H9 (cell line): Measurements from ENCODE around the gene SLC44A1. TPM values are rescaled to one million over a fixed set of nuclear protein-coding genes. Genes with fewer than 3 reads are reported as not detected.

ENCODE experiments used
- DNase-seq: peaks from one replicate; pipeline ENCODE4 v3.0.0-alpha.2; 2017
- H2AFZ ChIP-seq: one replicate; pipeline ENCODE4 v1.6.1; 2013; ENCODE audit warnings: mild to moderate bottlenecking, low read length, control low read depth, moderate library complexity
- H2AK5ac ChIP-seq: 2 replicates; pipeline ENCODE4 v1.6.1; 2013; ENCODE audit warnings: low read length, control low read depth, mixed read lengths; ENCODE audit not compliant: insufficient read length
- H2BK120ac ChIP-seq: one replicate; pipeline ENCODE4 v1.6.1; 2013; ENCODE audit warnings: low read depth, mild to moderate bottlenecking, low read length, control low read depth, inconsistent platforms; ENCODE audit not compliant: poor library complexity, severe bottlenecking
- H2BK12ac ChIP-seq: 2 replicates; pipeline ENCODE4 v1.6.1; 2013; ENCODE audit warnings: low read length, control low read depth, mixed read lengths, low read depth; ENCODE audit not compliant: insufficient read length
- H2BK15ac ChIP-seq: 2 replicates; pipeline ENCODE4 v1.6.1; 2013; ENCODE audit warnings: low read depth, low read length, control low read depth
- H2BK20ac ChIP-seq: one replicate; pipeline ENCODE4 v1.6.1; 2013; ENCODE audit warnings: low read depth, mild to moderate bottlenecking, low read length, control low read depth, inconsistent platforms; ENCODE audit not compliant: poor library complexity, severe bottlenecking
- H2BK5ac ChIP-seq: 2 replicates; pipeline ENCODE4 v1.6.1; 2013; ENCODE audit warnings: low read length, control low read depth, mixed read lengths; ENCODE audit not compliant: insufficient read length
- H3K14ac ChIP-seq: 2 replicates; pipeline ENCODE4 v1.6.1; 2013; ENCODE audit warnings: low read length, control low read depth; ENCODE audit not compliant: insufficient read depth
- H3K18ac ChIP-seq: 2 replicates; pipeline ENCODE4 v1.6.1; 2013; ENCODE audit warnings: low read depth, mild to moderate bottlenecking, mixed read lengths, low read length, control low read depth; ENCODE audit not compliant: insufficient read length
- H3K23ac ChIP-seq: 2 replicates; pipeline ENCODE4 v1.6.1; 2013; ENCODE audit warnings: low read length, control low read depth, mixed read lengths, low read depth; ENCODE audit not compliant: insufficient read length
- H3K23me2 ChIP-seq: 2 replicates; pipeline ENCODE4 v1.6.1; 2013; ENCODE audit warnings: low read depth, mild to moderate bottlenecking, mixed read lengths, low read length, control low read depth; ENCODE audit not compliant: insufficient read length, poor library complexity, severe bottlenecking
- H3K27ac ChIP-seq: 2 replicates; pipeline ENCODE4 v1.5.1; 2013; ENCODE audit warnings: low read length, control low read depth, mixed read lengths, low read depth; ENCODE audit not compliant: insufficient read length
- H3K27me3 ChIP-seq: 2 replicates; pipeline ENCODE4 v1.6.1; 2013; ENCODE audit warnings: low read length, control low read depth, inconsistent platforms; ENCODE audit not compliant: insufficient read depth
- H3K4ac ChIP-seq: 2 replicates; pipeline ENCODE4 v1.6.1; 2013; ENCODE audit warnings: low read depth, mild to moderate bottlenecking, control low read depth, inconsistent platforms, low read length, moderate library complexity
- H3K4me1 ChIP-seq: 2 replicates; pipeline ENCODE4 v1.6.1; 2013; ENCODE audit warnings: low read length, control low read depth, inconsistent platforms; ENCODE audit not compliant: insufficient read depth
- H3K4me2 ChIP-seq: 2 replicates; pipeline ENCODE4 v1.6.1; 2013; ENCODE audit warnings: low read length, control low read depth, mixed read lengths; ENCODE audit not compliant: insufficient read length, insufficient read depth
- H3K56ac ChIP-seq: 2 replicates; pipeline ENCODE4 v1.6.1; 2013; ENCODE audit warnings: low read depth, mild to moderate bottlenecking, mixed read lengths, low read length, control low read depth; ENCODE audit not compliant: insufficient read length
- H3K79me1 ChIP-seq: 2 replicates; pipeline ENCODE4 v1.6.1; 2013; ENCODE audit warnings: low read depth, mild to moderate bottlenecking, moderate library complexity, low read length, control low read depth, inconsistent platforms; ENCODE audit not compliant: insufficient read depth, poor library complexity, severe bottlenecking
- H3K79me2 ChIP-seq: 2 replicates; pipeline ENCODE4 v1.6.1; 2013; ENCODE audit warnings: low read length, control low read depth, inconsistent platforms; ENCODE audit not compliant: insufficient read depth
- H3K9ac ChIP-seq: 2 replicates; pipeline ENCODE4 v1.6.1; 2013; ENCODE audit warnings: low read length, control low read depth, mixed read lengths; ENCODE audit not compliant: insufficient read length; ENCODE audit errors: extremely low read depth
- H3K9me3 ChIP-seq: one replicate; pipeline ENCODE4 v1.6.1; 2013; ENCODE audit warnings: low read depth, low read length, inconsistent platforms; ENCODE audit not compliant: control insufficient read depth
- H3T11ph ChIP-seq: one replicate; pipeline ENCODE4 v1.6.1; 2013; ENCODE audit warnings: mild to moderate bottlenecking, low read length, control low read depth, inconsistent platforms
- H4K20me1 ChIP-seq: one replicate; pipeline ENCODE4 v1.6.1; 2013; ENCODE audit not compliant: control insufficient read depth, insufficient read length, insufficient read depth
- H4K5ac ChIP-seq: 2 replicates; pipeline ENCODE4 v1.6.1; 2013; ENCODE audit warnings: low read depth, mild to moderate bottlenecking, mixed read lengths, low read length, control low read depth; ENCODE audit not compliant: insufficient read length
- H4K8ac ChIP-seq: replicated peaks from 2 replicates; pipeline ENCODE4 v1.6.1; 2013; ENCODE audit warnings: low read length, control low read depth, mixed read lengths, low read depth; ENCODE audit not compliant: insufficient read length
- H4K91ac ChIP-seq: 2 replicates; pipeline ENCODE4 v1.6.1; 2013; ENCODE audit warnings: low read depth, mild to moderate bottlenecking, moderate library complexity, mixed read lengths, low read length, control low read depth; ENCODE audit not compliant: insufficient read length
- H3K27ac Mint-ChIP-seq, 3 experiments: 2 replicates in 2 of 3; 3 replicates in 1 of 3; pipeline ENCODE4 v1.8.0; 2020 to 2021; ENCODE audit warnings: mixed read lengths in 3 of 3, mild to moderate bottlenecking in 1 of 3, moderate library complexity in 1 of 3
- H3K27me3 Mint-ChIP-seq: 2 replicates; pipeline ENCODE4 v1.8.0; 2021; ENCODE audit warnings: low read depth, mild to moderate bottlenecking, moderate library complexity, mixed read lengths
- H3K36me3 Mint-ChIP-seq, 3 experiments: 2 replicates in 2 of 3; 3 replicates in 1 of 3; pipeline ENCODE4 v1.8.0; 2020 to 2021; ENCODE audit warnings: low read depth in 3 of 3, mixed read lengths in 3 of 3; ENCODE audit not compliant: insufficient read depth in 1 of 3
- H3K4me1 Mint-ChIP-seq, 2 experiments: 2 replicates each; pipeline ENCODE4 v1.8.0; 2020; ENCODE audit warnings: mixed read lengths in 2 of 2
- H3K4me3 Mint-ChIP-seq, 2 experiments: 2 replicates in 1 of 2; 3 replicates in 1 of 2; pipeline ENCODE4 v1.8.0; 2020 to 2021; ENCODE audit warnings: mild to moderate bottlenecking in 2 of 2, mixed read lengths in 2 of 2, moderate library complexity in 1 of 2
- H3K9me3 Mint-ChIP-seq, 2 experiments: 2 replicates in 1 of 2; 3 replicates in 1 of 2; pipeline ENCODE4 v1.8.0; 2020; ENCODE audit warnings: mild to moderate bottlenecking in 2 of 2, mixed read lengths in 2 of 2, moderate library complexity in 1 of 2
- CTCF ChIP-seq: fragments of 200-600 bp; sonication (generic); conservative IDR thresholded peaks from 3 replicates; pipeline ENCODE4 v1.8.0; 2021; ENCODE audit warnings: antibody characterized with exemption, mild to moderate bottlenecking
- WGBS: extraction: QIAGEN DNeasy Blood & Tissue Kit; methylation state at CpG from one replicate; pipeline ENCODE4 v1.1.7; 2013; ENCODE audit warnings: missing lambda C conversion rate, low lambda C conversion rate, mixed read lengths; ENCODE audit not compliant: insufficient read length; ENCODE audit errors: extremely low coverage; 5-methylcytosine and 5-hydroxymethylcytosine counted together
- total RNA-seq: library from RNA; stranded (reverse); gene quantifications from 2 replicates; pipeline ENCODE4 v1.2.1, GENCODE V29; 2021

The SLC44A1 gene
- total RNA-seq, 1 experiment from 2014 or later, result 60.7 TPM

DNA sequence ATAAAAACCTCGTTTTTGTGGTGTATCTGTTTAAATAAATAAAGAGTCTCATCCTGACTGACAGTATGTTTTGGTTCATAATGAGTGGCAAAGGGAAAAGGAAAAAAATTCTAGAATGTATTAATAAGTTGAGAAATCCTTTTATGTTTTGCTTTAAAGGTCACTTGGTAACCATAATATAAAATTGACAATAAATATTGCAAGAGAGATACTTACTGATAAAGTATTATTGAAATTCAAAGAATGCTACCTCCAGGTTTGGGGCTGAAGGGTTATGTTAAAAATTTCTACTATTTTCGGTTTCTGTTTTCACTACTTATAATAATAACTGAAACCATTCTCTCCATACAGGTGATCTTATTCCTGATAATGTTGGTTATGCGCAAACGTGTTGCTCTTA lies 118.0 kb downstream of the SLC44A1 start:
- H3K23me2 ChIP-seq, result no peaks in the 10 kb centered on the region
- H3K27me3 ChIP-seq, result no peaks in the 10 kb centered on the region
- no peaks in the 10 kb centered on the region for H4K20me1 ChIP-seq
- H3K9ac ChIP-seq, result no peak overlapping the region
- TF ChIP-seq CTCF, result no peak
- no peaks in the 10 kb centered on the region for H3K79me2 ChIP-seq
- Mint-ChIP-seq H3K4me1 (peaks cover 4 to 6% of the 10 kb centered on the region in 2 experiments; a peak in 3 of 4 replicates), H3K4me3 (no peak overlapping the region), H3K9me3 (no peaks in the 10 kb centered on the region), H3K27ac (no peak overlapping the region), H3K36me3 (peaks cover 6 to 51% (median 48%) of the 10 kb centered on the region in 3 experiments; a peak in 5 of 7 replicates), H3K27me3 (no peaks in the 10 kb centered on the region)
- H4K91ac ChIP-seq, result no peak overlapping the region
- no peak overlapping the region for H4K5ac ChIP-seq
- H3K14ac ChIP-seq, result no peak overlapping the region
- no peak overlapping the region for H2BK15ac ChIP-seq
- no peaks in the 10 kb centered on the region for H3K9me3 ChIP-seq
- no peak overlapping the region for H2BK20ac ChIP-seq
- no peak overlapping the region for H2AK5ac ChIP-seq
- no peak overlapping the region for H2BK120ac ChIP-seq
- H3K4me1 ChIP-seq, result 0 out of 2 replicates have a peak, but pooled peaks cover 2% of the 10 kb centered on the region
- no peaks in the 10 kb centered on the region for H3K79me1 ChIP-seq
- H3K56ac ChIP-seq, result no peak overlapping the region
- H2BK12ac ChIP-seq, result no peak overlapping the region
- no peak overlapping the region for H3K18ac ChIP-seq
- WGBS, result no CpG with 5 or more reads among the region's 4 CpGs
- no peak overlapping the region for H3K4me2 ChIP-seq
- no peak overlapping the region for H4K8ac ChIP-seq
- H2BK5ac ChIP-seq, result no peak overlapping the region
- no peak overlapping the region for H3K4ac ChIP-seq
- no peak for DNase-seq
- peak overlapping the region; percentile 95 for H3K23ac ChIP-seq
- no peak overlapping the region for H2AFZ ChIP-seq
- no peak overlapping the region for H3K27ac ChIP-seq
- no peak overlapping the region for H3T11ph ChIP-seq
